Bronchial epithelial cell (primary cell): ENCODE data around the gene USP6NL. TPM values are rescaled to one million over a fixed set of nuclear protein-coding genes. Genes with fewer than 3 reads are reported as not detected.
A peak's percentile ranks its signal among the peaks of the same experiment; 100 is the strongest.

Experiments
- DNase-seq: peaks from one replicate; pipeline ENCODE4 v3.0.0-alpha.2; 2010; ENCODE audit warnings: low read depth
- FAIRE-seq: peaks from 2 replicates; lab custom pipeline; 2011; peaks lifted over from hg19 to GRCh38; lab: Jason Lieb, UNC
- H3K27me3 ChIP-seq: 2 replicates; pipeline ENCODE4 v1.5.1; 2011; ENCODE audit warnings: low read length; ENCODE audit not compliant: control insufficient read depth, insufficient read depth
- H3K36me3 ChIP-seq: 2 replicates; pipeline ENCODE4 v1.5.1; 2011; ENCODE audit warnings: low read length; ENCODE audit not compliant: control insufficient read depth, insufficient read depth
- H3K4me3 ChIP-seq: 2 replicates; pipeline ENCODE4 v1.5.1; 2011; ENCODE audit warnings: mild to moderate bottlenecking, low read depth, low read length, control low read depth
- CTCF ChIP-seq: IDR thresholded peaks from 2 replicates; pipeline ENCODE4 v1.5.1; 2011; ENCODE audit warnings: mild to moderate bottlenecking, moderate library complexity, low read length, control low read depth, inconsistent platforms; ENCODE audit not compliant: insufficient read depth, severe bottlenecking
- total RNA-seq: library from RNA; depleted of rRNA; stranded (reverse); fragments of >200 nt; gene quantifications from 2 replicates; pipeline ENCODE4 v1.2.1, GENCODE V29; 2014

The USP6NL gene
- total RNA-seq, 1 donor from 2014 or later, result 8.7 TPM

- FAIRE-seq, result no peak
- peak; percentile 92 for DNase-seq
- no peaks in the 10 kb centered on the region for H3K36me3 ChIP-seq
- no peaks in the 10 kb centered on the region for H3K27me3 ChIP-seq
- no peak overlapping the region for H3K4me3 ChIP-seq
- no peak for TF ChIP-seq CTCF
These were observed 8.4 kb downstream of the USP6NL start for GRCh38 chr10:11602919-11603523.

DNA sequence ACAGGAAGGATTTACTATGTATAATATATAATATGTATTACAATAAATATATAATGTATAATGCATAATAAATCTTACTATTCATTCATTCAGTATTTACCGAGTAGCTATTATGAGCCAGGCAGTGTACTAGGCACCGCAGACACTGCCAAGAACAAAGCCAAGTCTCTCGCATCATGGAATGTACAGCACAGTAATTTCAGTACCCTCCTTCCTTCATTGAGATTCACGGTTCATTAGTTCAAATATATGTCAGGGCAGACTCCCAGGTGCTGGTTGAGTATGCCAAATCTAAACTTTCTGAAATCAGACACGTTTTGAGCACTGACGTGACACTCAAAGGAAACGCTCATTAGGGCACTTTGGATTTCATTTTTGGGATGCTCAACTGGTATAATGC lies 9.1 kb downstream of the USP6NL start:
- no peak for DNase-seq
- no peak for FAIRE-seq
- H3K27me3 ChIP-seq, result no peaks in the 10 kb centered on the region
- H3K36me3 ChIP-seq, result no peaks in the 10 kb centered on the region
- no peak overlapping the region for H3K4me3 ChIP-seq
- TF ChIP-seq CTCF, result no peak

DNA sequence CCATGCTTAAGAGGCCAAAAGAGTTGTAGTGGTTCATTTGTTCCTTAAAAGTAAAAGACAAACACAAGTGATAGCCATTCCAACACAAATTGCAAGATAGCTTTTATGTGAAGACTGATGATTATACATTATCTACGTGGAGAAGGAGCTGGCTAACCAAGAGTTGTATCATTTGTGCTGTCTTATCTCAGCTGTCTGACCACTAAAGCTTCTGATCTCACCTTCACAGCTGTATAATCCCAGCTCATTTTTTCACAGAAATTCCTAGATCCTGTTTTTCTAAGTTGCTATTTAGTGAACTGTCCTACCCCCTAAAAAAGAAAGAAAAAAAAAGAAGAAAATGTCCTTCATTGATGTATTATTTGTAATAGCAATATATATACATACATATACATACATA lies 9.8 kb downstream of the USP6NL start:
- FAIRE-seq, result no peak
- DNase-seq, result no peak
- Histone ChIP-seq H3K4me3 (no peak overlapping the region), H3K36me3 (no peaks in the 10 kb centered on the region), H3K27me3 (no peaks in the 10 kb centered on the region)
- TF ChIP-seq CTCF, result no peak

- TF ChIP-seq CTCF, result no peak
- FAIRE-seq (no peak), DNase-seq (no peak)
- Histone ChIP-seq H3K27me3 (no peaks in the 10 kb centered on the region), H3K4me3 (no peak overlapping the region), H3K36me3 (no peaks in the 10 kb centered on the region)
These were observed 11.2 kb downstream of the USP6NL start for GRCh38 chr10:11600280-11600679.

- Histone ChIP-seq H3K27me3 (no peaks in the 10 kb centered on the region), H3K4me3 (no peak overlapping the region), H3K36me3 (no peaks in the 10 kb centered on the region)
- TF ChIP-seq CTCF, result no peak
- DNase-seq (no peak), FAIRE-seq (no peak)
These were observed 12.6 kb downstream of the USP6NL start for GRCh38 chr10:11598712-11599397.
